ENCODE measurements around the gene ARHGAP35. TPM values are rescaled to one million over a fixed set of nuclear protein-coding genes. Genes with fewer than 3 reads are reported as not detected.
A peak's percentile ranks its signal among the peaks of the same experiment; 100 is the strongest.
"Not testable (repeated sequence)": the region's sequence is repeated elsewhere in the genome, so short reads cannot be mapped to it uniquely, and the experiment has no call there.

Gene ARHGAP35
- polyA plus RNA-seq, result 10 to 100 TPM in 2 of 3 donors, 1 to 10 TPM in 1; 8.3 to 14.8 (median 13.4) TPM

DNA sequence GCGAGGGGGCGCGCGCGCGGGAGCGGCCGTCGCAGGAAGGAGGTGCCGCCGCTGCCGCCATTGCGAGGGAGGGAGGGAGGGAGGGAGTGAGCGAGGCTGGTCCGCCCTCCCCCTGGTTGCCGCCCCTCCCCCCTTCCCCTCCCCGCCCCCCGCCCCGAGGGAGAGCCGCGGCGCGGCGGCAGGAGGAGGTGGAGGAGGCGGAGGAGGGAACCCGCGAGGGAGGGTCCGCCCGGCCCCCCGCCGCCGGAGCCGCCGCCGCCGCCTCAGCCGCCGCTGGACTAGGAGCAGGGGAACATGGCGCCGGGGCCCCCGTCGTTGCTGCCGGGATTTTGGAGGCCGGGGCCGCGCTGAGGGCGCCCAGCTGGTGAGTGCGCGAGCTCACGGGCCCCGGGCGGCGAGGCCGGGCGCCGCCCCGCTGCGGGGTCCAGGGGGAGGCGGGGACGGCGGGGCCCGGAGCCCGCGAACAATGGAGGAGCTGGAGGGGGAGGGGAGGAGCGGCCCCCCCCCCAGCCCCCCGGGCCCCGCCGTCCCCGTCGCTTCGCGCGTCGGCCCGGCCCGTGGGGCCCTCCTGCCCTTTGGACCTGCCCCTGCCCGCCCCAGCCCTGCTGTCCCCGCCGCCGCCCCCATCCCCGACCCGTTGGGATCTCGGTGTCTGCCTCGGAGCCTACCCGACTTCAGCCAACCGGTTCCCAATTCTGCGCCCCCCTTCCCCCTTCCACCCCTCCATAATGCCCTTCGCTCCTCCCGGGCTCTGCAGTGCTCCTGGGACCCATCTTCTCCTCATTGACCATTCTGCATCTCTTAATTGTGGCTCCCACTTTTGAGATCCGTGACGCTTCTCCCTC lies at the start of gene ARHGAP35:
TSS of gene ARHGAP35 (plus strand) at position 152 of the 845 bp plus-strand sequence. CDS start 57,679 bp downstream, outside the sequence.
- H3K27ac ChIP-seq (ENCODE audit: low read depth, low read length), result peak within 1 kb of the TSS; percentile 3
- WGBS, 3 donors, result 0 to 2% (median 0%) methylated on average over 23 to 77 of the region's 91 CpGs

DNA sequence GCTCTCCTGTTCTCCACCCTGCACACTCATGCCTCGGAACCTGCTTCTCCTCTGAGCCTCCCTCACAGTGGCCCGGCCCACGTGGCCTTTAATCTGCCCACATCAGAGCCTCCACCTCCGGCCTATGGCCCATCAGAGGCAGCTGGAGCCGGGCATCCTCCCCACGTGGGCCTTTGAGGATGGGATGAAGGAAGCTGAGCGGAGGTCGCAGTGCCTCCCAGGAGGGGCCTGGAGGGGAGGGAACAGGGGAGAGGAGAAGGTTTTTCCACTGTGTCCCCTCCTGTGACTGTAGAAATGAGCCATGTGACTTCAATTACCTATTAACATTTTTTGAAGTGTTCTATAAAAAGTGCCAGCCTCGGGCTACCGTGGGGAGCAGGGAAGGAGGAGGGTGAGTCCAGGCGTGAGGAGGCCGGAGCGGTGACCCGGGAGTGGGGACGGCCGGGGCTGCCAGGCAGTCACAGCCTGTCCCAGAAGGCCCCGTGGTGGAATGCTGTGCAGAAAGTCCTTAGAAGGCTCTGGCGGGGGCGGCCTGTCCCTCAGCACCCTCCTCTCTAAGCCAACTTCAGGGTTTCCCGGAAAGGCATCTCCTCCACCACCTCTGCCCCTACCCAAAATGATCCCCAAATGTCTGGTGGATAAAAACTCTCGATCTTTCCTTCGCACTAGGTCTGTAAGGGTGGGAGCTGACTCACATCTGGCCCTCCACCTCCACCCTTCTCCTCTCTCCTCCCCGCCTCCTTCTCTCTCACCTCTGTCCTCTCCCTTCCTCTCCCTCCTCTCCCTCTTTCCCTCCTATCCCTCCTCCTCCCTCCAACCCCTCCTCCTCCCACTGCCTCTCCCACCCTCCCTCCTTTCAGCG lies 47.6 kb upstream of the ARHGAP35 start:
- H3K27ac ChIP-seq (ENCODE audit: low read depth, low read length), result no peak overlapping the region
- 70 to 73% (median 72%) methylated on average over 24 of the region's 24 CpGs for WGBS, 3 donors

- no peak overlapping the region for H3K27ac ChIP-seq (ENCODE audit: low read depth, low read length)
- WGBS, 3 donors, result 20 to 51% (median 41%) methylated on average over 7 of the region's 7 CpGs
Observed at GRCh38 chr19:46813839-46814358, 46.9 kb upstream of the ARHGAP35 start.

DNA sequence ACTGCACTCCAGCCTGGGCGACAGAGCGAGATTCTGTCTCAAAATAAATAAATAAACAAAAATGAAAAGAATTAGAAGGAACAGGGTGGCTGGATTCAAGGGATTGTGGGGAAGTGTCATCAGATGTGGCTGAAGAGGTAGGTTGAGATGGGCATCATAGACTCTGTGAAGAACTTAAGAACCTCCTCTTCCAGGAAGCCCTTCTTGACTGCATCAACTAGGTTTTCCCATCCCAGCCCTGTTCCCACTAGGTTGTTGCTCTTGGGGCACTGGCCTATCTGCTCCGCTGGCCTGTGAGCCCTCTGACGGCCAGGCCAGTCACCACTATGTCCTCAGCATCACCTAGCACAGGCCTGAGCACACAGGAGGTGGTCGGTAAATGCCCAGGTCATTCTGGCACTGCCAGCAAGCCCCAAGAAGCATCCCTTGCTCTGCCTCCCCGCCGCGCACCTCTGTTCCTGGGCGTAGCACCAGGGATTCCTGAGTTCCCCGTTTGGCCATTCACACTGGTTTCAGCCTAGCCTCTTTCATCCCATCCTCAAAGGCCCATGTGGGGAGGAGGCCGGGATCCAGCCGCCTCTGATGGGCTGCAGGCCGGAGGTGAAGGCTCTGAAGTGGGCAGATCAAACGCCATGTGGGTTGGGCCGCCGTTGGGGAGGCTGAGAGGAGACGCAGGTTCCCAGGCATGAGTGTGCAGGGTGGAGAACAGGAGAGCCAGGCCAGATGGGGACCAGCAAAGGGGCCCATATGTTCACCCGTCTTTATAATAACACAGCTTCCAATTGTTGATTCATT lies 44.8 kb upstream of the ARHGAP35 start:
- 77 to 83% (median 78%) methylated on average over 18 of the region's 18 CpGs for WGBS, 3 donors
- no peak overlapping the region for H3K27ac ChIP-seq (ENCODE audit: low read depth, low read length)

DNA sequence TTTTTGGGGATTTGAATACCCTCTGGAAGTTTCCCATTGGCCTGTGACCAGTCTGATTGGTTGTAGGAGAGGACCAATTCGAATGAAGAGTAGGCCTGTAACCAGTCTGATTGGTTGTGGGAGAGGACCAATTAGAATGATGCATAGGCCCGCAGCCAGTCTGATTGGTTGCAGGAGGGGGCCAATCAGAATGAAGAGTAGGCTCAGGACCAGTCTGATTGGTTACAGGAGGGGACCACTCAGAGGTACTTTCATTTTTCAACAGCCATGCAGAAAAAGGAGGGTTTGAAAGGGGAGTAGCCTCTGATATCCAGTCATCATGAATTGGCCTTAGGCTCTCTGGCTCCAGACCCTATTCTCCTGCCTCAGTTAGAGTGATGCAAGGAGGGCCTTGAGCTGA lies 42.0 kb upstream of the ARHGAP35 start:
- 86 to 95% (median 92%) methylated on average over 2 of the region's 2 CpGs for WGBS, 3 donors
- no peak overlapping the region for H3K27ac ChIP-seq (ENCODE audit: low read depth, low read length)

DNA sequence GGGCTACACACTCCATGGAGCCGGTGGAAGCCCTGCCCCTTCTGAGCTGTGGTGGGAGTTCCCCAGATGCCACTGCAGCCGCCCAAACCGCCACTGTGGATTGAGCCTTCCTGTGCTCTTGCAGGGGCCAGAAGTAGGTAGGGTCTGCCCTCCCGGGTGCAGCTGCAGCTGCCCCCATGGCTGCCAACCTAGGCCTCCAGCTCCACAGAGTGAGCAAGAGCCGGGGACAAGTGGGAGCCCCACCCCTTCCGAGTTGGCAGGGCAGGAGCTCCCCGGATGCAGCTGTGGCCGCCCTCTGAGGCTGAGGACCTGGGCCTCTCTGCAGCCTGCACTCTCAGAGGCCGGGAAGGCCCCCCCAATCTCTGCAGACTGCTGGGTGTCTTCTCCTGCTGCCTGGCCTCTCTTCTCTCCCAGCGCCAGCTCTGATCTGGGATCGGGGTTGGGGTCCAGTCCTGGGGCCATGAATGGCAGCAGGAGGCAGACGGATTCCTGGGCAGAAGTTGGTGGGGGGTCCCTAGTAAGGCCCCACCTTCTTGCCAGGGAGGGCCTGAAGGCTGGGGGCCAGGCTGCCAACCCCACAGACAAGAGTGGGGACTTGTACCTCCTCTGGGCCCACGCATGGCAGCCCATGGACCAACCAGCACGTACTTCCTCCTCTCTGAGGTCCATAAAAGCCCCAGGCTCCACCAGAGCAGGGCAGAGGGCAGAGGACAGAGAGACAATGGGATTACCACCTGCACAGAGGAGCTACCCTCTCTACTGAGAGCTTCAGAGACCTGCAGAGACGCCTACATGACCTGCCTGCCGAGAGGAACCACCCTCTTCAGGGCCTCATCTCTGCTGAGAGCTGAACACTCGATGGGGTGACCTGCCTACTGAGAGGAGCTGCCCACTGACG lies 39.0 kb upstream of the ARHGAP35 start:
- no peak overlapping the region for H3K27ac ChIP-seq (ENCODE audit: low read depth, low read length)
- 58 to 75% (median 62%) methylated on average over 18 of the region's 18 CpGs for WGBS, 3 donors

- H3K27ac ChIP-seq (ENCODE audit: low read depth, low read length), result not testable (repeated sequence)
- WGBS, 3 donors, result 85 to 92% (median 89%) methylated on average over 4 of the region's 4 CpGs
Observed at GRCh38 chr19:46822410-46822787, 38.4 kb upstream of the ARHGAP35 start.

DNA sequence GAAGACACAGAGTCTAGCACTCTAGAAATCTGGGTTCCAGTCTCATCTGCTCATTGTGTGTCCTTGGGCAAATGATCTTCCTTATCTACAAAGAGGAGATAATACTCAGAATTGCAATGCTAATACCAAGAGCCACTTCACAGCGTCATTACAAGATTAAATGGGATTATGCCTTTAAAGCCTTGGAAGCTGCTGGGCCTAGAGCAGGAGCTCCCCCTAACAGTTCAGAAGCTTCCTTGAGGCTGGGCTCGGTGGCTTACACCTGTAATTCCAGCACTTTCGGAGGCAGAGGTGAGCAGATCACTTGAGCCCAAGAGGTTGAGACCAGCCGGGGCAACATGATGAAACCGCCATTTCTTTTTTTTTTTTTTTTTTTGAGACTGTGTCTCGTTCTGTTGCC lies 37.7 kb upstream of the ARHGAP35 start:
- 91 to 95% (median 95%) methylated on average over 5 to 6 of the region's 6 CpGs for WGBS, 3 donors
- no peak overlapping the region for H3K27ac ChIP-seq (ENCODE audit: low read depth, low read length)

- WGBS, 3 donors, result 68 to 87% (median 74%) methylated on average over 21 of the region's 21 CpGs
- no peak overlapping the region for H3K27ac ChIP-seq (ENCODE audit: low read depth, low read length)
Observed at GRCh38 chr19:46824890-46825730, 35.7 kb upstream of the ARHGAP35 start.

GRCh38 chr19:46825731-46826055 lies 35.1 kb upstream of the ARHGAP35 start:
- WGBS, 3 donors, result 82 to 84% (median 84%) methylated on average over 5 of the region's 5 CpGs
- H3K27ac ChIP-seq (ENCODE audit: low read depth, low read length), result no peak overlapping the region

DNA sequence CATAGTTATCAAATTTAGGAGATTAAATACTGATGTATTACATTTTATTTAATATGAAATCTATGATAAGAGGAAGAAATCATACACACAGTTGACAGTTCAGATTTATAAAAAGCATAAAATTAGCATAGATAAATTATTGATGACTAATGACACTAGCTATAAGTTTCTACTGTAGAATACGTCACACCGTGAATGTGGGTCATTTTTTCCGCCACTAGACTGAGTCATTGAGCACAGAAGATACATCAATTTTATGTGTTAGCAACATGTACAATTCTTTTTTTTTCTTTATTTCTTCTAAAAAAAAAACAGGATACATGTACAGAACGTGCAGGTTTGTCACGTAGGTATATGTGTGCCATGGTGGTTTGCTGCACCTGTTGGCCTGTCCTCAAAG lies 32.3 kb upstream of the ARHGAP35 start:
- WGBS, 3 donors, result 76 to 85% (median 77%) methylated on average over 5 of the region's 5 CpGs
- no peak overlapping the region for H3K27ac ChIP-seq (ENCODE audit: low read depth, low read length)

DNA sequence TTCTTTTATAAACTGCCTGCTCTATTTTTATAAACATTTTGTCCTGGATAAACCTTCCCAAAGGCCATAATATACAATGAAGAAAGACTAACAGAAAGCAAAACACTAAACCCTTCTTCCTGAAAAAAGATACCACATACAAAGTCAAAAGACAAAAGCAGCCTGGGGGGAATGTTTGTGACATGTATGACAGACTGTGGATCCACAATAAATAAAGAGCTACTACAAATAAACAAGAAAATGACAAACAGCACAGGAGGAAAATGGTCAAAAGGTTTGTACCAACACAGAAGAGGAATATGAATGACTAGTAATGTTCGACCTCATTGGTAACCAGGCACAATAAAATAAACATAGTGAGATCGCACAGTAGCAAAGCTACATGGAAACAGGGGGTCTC lies 29.9 kb upstream of the ARHGAP35 start:
- H3K27ac ChIP-seq (ENCODE audit: low read depth, low read length), result no peak overlapping the region
- 89 to 95% (median 94%) methylated on average over 2 of the region's 2 CpGs for WGBS, 3 donors

DNA sequence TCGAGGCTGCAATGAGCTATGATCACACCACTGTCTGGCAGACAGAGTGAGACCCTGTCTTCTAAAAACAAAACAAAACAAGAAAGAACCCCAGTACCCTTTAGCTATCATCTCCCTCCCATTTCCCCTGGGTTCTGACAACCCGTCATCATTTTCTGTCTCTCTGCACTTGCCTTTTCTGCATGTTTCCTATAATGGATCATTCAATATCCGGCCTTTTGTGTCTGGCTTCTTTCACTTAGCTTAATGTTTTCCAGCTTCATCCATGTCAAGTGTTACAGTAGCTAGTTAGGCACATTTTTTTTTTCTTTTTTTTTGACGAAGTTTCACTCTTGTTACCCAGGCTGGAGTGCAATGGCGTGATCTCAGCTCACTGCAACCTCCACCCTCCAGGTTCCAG lies 26.7 kb upstream of the ARHGAP35 start:
- H3K27ac ChIP-seq (ENCODE audit: low read depth, low read length), result no peak overlapping the region
- 76 to 79% (median 77%) methylated on average over 5 of the region's 5 CpGs for WGBS, 3 donors

DNA sequence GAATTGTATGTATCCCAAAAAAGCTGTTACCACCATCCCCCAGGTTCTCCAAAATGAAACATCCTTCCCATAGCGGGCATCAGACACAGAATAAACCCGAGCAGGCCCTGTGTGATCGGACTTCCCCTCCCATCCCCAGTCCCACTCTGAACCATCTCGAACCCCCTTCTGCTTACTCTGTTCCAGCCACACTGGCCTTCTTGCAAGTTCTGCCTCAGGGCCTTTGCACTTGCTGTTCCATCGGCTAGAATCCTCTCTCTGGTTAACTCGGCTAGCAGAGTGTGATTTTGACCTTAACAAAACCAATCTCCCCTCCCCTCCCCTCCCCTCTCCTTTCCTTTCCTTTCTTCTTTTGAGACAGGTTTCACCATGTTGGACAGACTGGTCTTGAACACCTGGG lies 25.8 kb upstream of the ARHGAP35 start:
- 94 to 95% (median 95%) methylated on average over 6 of the region's 6 CpGs for WGBS, 3 donors
- H3K27ac ChIP-seq (ENCODE audit: low read depth, low read length), result no peak overlapping the region

GRCh38 chr19:46838160-46838559 lies 22.6 kb upstream of the ARHGAP35 start:
- no peak overlapping the region for H3K27ac ChIP-seq (ENCODE audit: low read depth, low read length)
- 84 to 95% (median 86%) methylated on average over 19 to 20 of the region's 20 CpGs for WGBS, 3 donors

DNA sequence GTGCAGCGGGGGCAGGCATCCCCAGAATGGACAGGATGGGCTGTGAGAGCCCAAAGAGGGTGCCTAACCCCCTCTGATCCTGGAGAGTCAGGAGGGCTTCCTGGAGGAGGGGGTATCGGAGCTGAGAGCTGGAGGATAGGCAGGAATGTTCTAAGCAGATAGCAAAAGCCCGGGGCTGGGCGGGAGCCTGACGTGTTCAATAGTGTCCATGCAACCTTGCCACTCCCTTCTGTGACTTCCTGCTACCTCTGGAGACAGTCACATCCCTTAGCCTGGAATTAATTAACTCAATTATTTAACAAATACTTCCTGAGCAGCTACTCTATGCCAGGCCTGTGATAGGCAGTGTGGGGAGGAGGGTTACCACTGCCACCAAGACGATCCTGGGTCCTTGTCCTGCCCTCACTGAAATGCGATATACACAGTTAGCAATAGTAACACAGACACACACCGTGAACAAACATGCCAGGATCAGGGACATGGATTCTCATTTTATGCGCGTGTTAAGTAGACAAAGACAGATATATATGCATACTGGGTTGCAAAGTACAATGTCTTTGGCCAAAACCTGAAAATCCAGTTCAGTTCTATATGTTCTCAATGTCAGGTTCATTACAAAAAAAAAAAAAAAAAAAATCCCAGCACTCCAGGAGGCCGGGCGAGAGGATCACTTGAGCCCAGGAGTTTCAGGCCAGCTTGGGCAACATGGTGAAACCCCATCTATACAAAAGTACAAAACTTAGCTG lies 20.9 kb upstream of the ARHGAP35 start:
- WGBS, 3 donors, result 65 to 80% (median 72%) methylated on average over 12 of the region's 12 CpGs
- H3K27ac ChIP-seq (ENCODE audit: low read depth, low read length), result no peak overlapping the region
